MM.1S (cell line): ENCODE measurements around the gene IFNG-AS1.

ENCODE experiments used
- DNase-seq: peaks from one replicate; pipeline ENCODE4 v3.0.0-alpha.2; 2015
- H2AFZ ChIP-seq: fragments of 300-600 bp; sonication (generic); 2 replicates; pipeline ENCODE4 v1.6.0; 2016; ENCODE audit warnings: antibody characterized with exemption, low read length
- H3F3A ChIP-seq: fragments of 300-600 bp; sonication (generic); 2 replicates; pipeline ENCODE4 v1.6.1; 2016; ENCODE audit warnings: mild to moderate bottlenecking, antibody characterized with exemption, low read length, moderate library complexity, mixed read lengths; ENCODE audit not compliant: insufficient read depth
- H3K27ac ChIP-seq: fragments of 300-600 bp; sonication (generic); 2 replicates; pipeline ENCODE4 v1.5.1; 2016; ENCODE audit warnings: mild to moderate bottlenecking, low read length
- H3K27me3 ChIP-seq: fragments of 300-600 bp; sonication (generic); replicated peaks from 2 replicates; pipeline ENCODE4 v1.6.0; 2016; ENCODE audit warnings: low read length; ENCODE audit not compliant: insufficient read depth
- H3K36me3 ChIP-seq: fragments of 300-600 bp; sonication (generic); replicated peaks from 2 replicates; pipeline ENCODE4 v1.6.1; 2016; ENCODE audit warnings: mild to moderate bottlenecking, low read length, mixed read lengths; ENCODE audit not compliant: insufficient read depth
- H3K4me1 ChIP-seq: fragments of 300-600 bp; sonication (generic); 2 replicates; pipeline ENCODE4 v1.6.1; 2016; ENCODE audit warnings: low read length, mixed read lengths
- H3K4me2 ChIP-seq: fragments of 300-600 bp; sonication (generic); 2 replicates; pipeline ENCODE4 v1.6.0; 2016; ENCODE audit warnings: low read depth, low read length
- H3K4me3 ChIP-seq: fragments of 300-600 bp; sonication (generic); 2 replicates; pipeline ENCODE4 v1.5.1; 2016; ENCODE audit warnings: low read length, mixed read lengths
- H3K79me2 ChIP-seq: fragments of 300-600 bp; sonication (generic); 2 replicates; pipeline ENCODE4 v1.6.1; 2016; ENCODE audit warnings: mixed run types, low read length, mixed read lengths
- H3K9ac ChIP-seq: fragments of 300-600 bp; sonication (generic); 2 replicates; pipeline ENCODE4 v1.6.1; 2016; ENCODE audit warnings: low read length, mixed read lengths
- H3K9me2 ChIP-seq: fragments of 300-600 bp; sonication (generic); replicated peaks from 2 replicates; pipeline ENCODE4 v1.6.1; 2016; ENCODE audit warnings: mild to moderate bottlenecking, low read length, mixed read lengths; ENCODE audit not compliant: insufficient read depth
- H3K9me3 ChIP-seq: fragments of 300-600 bp; sonication (generic); replicated peaks from 2 replicates; pipeline ENCODE4 v1.6.1; 2016; ENCODE audit warnings: mild to moderate bottlenecking, low read length, mixed read lengths; ENCODE audit not compliant: insufficient read depth
- H4K20me1 ChIP-seq: fragments of 300-600 bp; sonication (generic); 2 replicates; pipeline ENCODE4 v1.6.1; 2016; ENCODE audit warnings: mild to moderate bottlenecking, low read length, moderate library complexity, mixed read lengths; ENCODE audit not compliant: insufficient read depth
- CTCF ChIP-seq: fragments of 300-600 bp; sonication (generic); IDR thresholded peaks from 2 replicates; pipeline ENCODE4 v1.5.1; 2016; ENCODE audit warnings: antibody characterized with exemption, low read length, mixed read lengths
- EZH2 ChIP-seq: fragments of 300-600 bp; sonication (generic); optimal IDR thresholded peaks from 2 replicates; pipeline ENCODE3; 2017; ENCODE audit warnings: low read depth, mild to moderate bottlenecking, antibody characterized with exemption, low read length, mixed read lengths
- EZH2phosphoT487 ChIP-seq: fragments of 300-600 bp; sonication (generic); IDR thresholded peaks from 2 replicates; pipeline ENCODE4 v1.6.1; 2018; ENCODE audit warnings: antibody characterized with exemption, low read length

Gene IFNG-AS1

DNA sequence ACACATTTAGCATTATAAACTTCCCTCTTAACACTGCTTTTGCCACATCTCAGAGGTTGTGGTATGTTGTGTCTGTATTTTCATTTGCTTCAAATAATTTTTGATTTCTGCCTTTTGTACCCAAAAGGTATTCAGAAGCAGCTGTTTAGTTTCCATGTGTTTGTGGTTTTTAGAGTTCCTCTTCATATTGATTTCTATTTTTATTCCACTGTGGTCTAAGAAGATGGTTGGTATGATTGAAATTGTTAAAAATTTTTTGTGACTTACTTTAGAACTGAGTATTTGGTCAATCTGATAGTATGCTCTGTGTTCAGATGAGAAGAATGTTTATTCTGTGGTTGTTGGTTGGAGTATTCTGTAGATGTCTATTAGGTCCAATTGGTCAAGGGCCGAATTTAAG is 76.4 kb downstream of the IFNG-AS1 start:
- Histone ChIP-seq H3K9ac (no peak overlapping the region), H3K27ac (peak overlapping the region; percentile 19; the same call in 1 of the 2 replicates)
- TF ChIP-seq EZH2 (no peak), CTCF (no peak), EZH2phosphoT487 (no peak)

DNA sequence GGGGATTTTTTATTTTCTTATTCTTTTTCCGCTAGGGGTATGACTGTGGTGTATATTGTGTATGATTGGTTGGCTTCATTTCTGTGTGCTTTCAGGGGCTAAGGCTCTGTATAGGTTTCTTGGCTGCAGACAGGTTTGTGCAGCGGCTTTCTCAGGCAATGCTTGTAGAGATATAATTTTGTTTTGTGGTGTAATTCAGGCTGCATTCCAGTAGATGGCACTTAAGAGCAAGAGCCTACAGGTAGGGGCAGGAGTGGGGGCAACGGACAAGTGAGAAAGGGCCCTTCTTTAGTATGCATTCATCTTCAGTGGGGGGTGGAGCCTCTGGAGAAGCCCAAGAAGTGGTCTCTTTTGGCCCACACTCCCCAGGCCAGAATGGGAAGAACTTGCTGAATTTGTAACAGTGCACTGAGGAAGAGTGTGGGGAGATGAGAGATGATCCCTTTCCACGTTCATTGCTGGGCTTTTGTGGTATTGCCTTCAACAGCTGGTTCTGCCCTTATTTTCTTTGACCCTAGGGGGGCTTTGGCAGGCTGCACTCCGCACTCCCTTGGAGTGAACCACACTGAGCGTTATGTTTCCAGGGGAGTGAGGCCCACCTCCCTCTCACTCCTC is 78.6 kb downstream of the IFNG-AS1 start:
- H3F3A ChIP-seq: peaks cover 10% of the 10 kb centered on the region; the same call in 1 of the 2 replicates
- no peak overlapping the region for H3K9ac ChIP-seq
- peaks cover 28% of the 10 kb centered on the region for H3K4me1 ChIP-seq
- no peak overlapping the region for H3K4me3 ChIP-seq
- H3K36me3 ChIP-seq: no peaks in the 10 kb centered on the region
- H3K27ac ChIP-seq: no peak overlapping the region
- H3K9me2 ChIP-seq: no peaks in the 10 kb centered on the region
- H2AFZ ChIP-seq: no peak overlapping the region
- H3K79me2 ChIP-seq: peaks cover 50% of the 10 kb centered on the region
- H3K27me3 ChIP-seq: no peaks in the 10 kb centered on the region
- DNase-seq: no peak
- H4K20me1 ChIP-seq: no peaks in the 10 kb centered on the region
- H3K4me2 ChIP-seq: no peak overlapping the region
- peak; percentile 40 for TF ChIP-seq CTCF
- TF ChIP-seq EZH2: no peak
- no peaks in the 10 kb centered on the region for H3K9me3 ChIP-seq

More for the DNA sequence above, 76.4 kb downstream of the IFNG-AS1 start:
- no peaks in the 10 kb centered on the region for H3K9me2 ChIP-seq
- H2AFZ ChIP-seq: no peak overlapping the region
- peaks cover 28% of the 10 kb centered on the region for H3K4me1 ChIP-seq
- H3K79me2 ChIP-seq: peaks cover 63% of the 10 kb centered on the region
- H3K9me3 ChIP-seq: no peaks in the 10 kb centered on the region
- H4K20me1 ChIP-seq: no peaks in the 10 kb centered on the region
- peaks cover 10% of the 10 kb centered on the region; the same call in 1 of the 2 replicates for H3F3A ChIP-seq
- no peak overlapping the region for H3K4me3 ChIP-seq
- no peaks in the 10 kb centered on the region for H3K27me3 ChIP-seq
- H3K4me2 ChIP-seq: peak overlapping the region; percentile 44
- DNase-seq: peak; percentile 54
- no peaks in the 10 kb centered on the region for H3K36me3 ChIP-seq

GRCh38 chr12:68069275-68069674 is 80.0 kb downstream of the IFNG-AS1 start:
- no peak for DNase-seq
- Histone ChIP-seq H3K9me2 (no peaks in the 10 kb centered on the region), H3K79me2 (peaks cover 38% of the 10 kb centered on the region), H2AFZ (no peak overlapping the region), H3K27me3 (no peaks in the 10 kb centered on the region), H3K27ac (no peak overlapping the region), H4K20me1 (no peaks in the 10 kb centered on the region), H3K9me3 (no peaks in the 10 kb centered on the region), H3K4me3 (no peak overlapping the region), H3K4me1 (peaks cover 28% of the 10 kb centered on the region), H3K4me2 (no peak overlapping the region), H3K36me3 (no peaks in the 10 kb centered on the region), H3K9ac (no peak overlapping the region), H3F3A (peaks cover 10% of the 10 kb centered on the region; the same call in 1 of the 2 replicates)
- TF ChIP-seq EZH2 (no peak), EZH2phosphoT487 (no peak), CTCF (no peak)
